ENCODE data around the gene FKBP2.

The FKBP2 gene

DNA sequence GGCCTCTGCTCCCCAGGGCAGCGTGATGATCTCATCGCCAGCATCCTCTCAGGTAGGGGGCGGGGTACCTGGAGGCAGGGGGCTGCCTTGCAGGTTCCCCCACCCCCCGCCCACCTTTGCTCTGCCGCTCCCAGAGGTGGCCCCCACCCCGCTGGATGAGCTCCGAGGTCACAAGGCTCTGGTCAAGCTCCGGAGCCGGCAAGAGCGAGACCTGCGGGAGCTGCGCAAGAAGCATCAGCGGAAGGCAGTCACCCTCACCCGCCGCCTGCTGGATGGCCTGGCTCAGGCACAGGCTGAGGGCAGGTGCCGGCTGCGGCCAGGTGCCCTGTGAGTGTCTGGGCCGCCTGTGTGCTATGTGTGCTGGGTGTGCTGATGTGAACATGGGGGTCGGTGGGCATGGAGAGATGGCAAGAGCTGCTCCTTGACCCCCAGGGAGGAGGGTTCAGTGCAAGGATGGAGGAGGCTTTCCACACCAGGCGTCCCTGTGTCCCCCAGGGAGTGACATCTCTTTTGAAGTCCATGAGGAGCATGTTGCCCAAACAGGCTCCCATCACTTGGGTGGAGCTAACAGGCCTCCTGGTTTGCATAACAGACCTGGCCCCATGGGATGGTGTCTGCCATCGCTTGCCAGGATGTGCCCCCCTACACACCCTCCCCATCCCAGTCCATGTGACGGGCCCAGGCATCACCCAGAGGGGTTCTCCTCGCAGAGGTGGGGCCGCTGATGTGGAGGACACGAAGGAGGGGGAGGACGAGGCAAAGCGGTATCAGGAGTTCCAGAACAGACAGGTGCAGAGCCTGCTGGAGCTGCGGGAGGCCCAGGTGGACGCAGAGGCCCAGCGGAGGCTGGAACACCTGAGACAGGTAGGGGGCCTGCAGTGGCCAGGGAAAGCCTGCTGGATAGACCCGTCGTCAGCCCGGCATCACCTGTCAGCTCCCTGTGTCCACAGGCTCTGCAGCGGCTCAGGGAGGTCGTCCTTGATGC is 24.6 kb downstream of the FKBP2 start:
- no peak for DNase-seq

DNA sequence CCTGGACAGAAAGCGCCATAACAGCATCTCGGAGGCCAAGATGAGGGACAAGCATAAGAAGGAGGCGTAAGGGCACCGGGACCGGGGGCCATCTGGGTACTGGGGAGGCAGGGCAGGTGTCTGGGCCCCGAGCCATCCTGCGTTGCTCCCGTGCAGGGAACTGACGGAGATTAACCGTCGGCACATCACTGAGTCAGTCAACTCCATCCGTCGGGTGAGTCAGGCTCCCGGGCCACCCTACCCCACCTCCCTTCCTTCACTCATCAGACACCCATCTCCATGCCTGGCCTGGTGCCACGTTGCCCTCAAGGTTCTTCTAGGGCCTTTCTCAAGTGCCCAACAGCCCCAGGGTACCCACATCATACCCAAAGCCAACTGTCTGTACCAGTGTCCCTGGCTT is 25.4 kb downstream of the FKBP2 start:
- DNase-seq, result no peak

DNA sequence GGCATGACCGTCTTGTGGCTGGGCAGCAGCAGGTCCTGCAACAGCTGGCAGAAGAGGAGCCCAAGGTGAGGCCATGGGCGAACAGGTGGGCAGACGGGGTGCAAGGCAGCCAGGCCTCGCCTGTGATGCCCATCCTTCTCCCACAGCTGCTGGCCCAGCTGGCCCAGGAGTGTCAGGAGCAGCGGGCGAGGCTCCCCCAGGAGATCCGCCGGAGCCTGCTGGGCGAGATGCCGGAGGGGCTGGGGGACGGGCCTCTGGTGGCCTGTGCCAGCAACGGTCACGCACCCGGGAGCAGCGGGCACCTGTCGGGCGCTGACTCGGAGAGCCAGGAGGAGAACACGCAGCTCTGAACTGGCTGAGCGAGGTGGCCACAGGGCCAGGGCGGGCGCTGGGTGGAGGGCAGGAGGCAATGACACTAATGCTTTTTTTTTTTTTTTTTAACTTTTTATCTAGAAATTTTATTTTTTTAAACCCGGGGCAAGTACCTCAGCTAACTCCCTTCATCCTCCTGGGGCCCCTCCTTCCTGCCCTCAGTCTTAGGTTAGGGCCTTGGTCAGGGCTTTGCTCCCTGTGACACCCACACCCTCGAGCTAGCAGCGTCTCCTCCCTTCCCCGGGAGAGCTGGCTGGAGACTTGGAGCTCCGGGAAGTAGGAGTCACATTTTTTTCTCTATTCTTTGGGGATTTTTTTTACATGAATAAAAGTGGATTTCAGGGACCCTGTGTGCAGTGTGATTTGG is 26.5 kb downstream of the FKBP2 start:
- no peak for DNase-seq

DNA sequence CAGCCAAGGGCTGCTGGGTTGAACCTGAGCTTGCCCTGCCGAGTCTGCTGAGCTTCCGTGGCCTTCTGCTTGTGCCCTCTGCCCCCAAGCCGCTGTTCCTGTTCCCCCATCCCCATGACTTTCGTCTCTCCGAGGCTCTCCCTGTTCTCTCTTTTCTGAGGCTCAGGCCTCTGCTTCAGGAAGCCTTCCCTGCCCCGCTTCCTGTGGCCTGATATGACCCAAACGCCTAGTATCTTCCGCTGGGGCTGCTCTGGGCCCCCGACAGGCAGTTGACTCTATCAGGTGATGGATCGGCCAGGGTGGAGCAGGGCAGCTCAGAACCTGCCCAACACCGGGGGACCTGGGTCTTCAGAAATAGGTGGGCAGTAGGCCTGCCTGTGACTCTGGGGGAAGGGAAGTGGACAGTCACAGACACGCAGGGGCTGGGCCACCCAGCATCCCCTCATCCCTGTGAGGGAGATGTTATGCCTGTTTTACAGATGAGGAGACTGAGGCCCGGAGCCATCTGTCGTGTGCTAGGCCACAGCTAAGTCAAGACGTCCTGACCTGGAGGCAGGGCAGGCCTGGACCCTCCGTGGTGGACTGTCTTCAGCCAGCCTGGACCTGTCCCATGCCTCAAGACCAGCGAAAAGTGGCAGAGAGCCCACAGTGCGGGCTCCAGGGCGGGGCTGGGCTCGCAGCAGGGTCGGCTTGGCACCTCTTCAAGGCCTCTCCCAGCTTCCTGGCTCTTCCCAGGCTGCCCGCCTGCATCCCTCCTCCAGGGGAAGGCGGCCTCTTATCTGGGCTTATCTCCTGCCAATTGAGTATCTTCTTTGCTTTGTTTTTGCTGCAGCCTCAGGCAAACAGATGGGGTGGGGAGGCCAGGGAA is 27.4 kb downstream of the FKBP2 start:
- DNase-seq, result no peak

DNA sequence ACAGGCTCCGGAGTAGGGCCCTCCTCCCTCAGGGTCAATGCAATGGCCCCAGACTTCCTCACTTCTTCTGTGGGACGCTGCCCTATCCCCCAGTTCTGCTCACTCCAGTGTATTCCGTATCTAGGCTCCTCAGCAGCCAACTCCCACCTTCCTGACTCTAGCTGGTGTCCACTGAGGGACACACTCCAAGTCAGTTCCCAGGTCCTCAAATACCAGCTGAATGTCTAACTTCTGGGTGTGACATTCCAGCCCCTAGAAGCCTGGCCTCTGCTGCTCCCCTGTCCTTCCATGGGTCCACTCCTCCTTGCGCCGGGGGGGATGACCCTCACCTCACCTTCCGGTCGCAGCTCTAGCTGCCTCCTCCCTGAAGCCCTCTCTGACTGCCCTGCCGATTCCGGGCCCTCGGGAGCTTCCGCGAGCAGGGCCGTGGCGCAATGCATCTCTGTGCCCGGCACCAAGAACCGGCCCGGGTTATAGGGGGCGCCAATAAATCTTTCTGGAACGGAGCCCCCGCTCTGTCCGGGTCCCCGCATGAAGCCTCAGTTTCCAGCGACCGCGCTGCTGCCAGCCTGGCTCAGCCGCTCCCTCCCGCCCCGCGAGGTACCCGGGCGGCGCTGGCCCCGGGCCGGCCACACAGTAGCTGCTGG is 28.1 kb downstream of the FKBP2 start:
- no peak for DNase-seq

DNA sequence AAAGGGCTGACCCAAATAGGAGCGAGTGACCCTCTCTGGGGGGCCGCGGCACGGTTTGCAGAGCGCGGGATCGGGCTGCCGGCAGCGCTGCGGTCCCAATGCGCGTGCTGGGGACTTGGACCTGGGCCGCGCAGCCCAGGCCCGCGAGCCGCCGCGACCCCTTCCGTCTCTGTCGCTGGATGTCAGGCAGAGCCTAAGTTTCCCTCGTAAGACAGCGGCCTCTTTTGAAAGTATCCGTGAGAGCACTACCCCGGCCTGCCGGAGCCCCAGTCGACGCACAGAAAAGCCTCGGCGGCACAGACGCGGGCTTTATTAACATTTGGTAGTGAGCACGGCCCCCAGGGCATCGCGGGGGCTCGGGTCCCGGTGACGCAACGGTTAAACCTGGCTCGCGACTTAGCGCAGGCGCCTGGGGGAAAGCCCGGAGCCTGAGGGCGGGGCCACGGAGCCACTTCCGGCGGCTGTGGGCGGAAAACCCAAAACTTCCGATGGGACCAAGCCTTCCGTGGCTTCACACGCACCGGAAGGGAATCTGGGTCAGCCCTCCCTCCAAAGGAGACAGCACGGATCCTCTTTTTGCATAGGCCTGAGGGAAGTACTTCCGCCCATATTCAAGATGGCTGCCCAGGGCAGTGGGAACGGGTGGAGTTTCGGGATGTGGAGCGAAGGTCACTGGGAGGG is 28.8 kb downstream of the FKBP2 start:
- peak; percentile 68 for DNase-seq

DNA sequence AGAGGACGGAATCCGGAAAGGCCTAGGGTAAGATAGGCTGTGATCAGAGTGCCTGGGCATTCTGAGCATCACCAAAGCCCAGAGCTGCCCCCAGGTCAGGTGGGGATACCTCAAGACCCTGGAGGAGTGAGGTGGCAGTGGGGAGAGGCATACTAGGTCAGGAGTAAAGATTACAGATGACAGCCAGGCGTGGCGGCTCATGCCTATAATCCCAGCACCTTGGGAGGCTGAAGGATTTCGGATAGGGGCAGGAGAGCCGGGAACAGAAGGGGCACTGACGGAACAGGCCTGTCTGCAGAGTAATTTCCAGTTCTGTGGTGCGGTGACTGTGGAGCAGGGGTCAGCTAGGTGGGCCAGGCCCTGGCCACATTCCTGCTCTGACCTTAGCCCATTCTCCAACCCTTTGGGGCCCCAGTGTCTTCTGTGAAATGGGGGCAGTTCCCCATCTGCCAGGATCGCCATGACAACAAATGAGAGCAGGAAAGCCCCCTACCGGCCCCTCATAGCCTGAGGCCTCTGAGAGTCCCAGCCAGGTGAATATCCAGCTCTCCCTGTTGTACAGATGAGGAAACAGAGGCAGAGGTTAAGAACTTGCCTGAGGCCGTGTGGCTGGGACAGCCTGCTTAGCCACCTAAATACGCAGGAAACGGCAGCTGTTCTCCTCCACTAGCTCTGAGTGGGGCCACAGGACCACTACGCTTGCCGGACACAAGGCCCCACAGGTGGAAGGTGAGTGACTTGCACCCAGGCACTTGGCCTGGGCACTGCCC is 34.3 kb downstream of the FKBP2 start:
- DNase-seq, result no peak

DNA sequence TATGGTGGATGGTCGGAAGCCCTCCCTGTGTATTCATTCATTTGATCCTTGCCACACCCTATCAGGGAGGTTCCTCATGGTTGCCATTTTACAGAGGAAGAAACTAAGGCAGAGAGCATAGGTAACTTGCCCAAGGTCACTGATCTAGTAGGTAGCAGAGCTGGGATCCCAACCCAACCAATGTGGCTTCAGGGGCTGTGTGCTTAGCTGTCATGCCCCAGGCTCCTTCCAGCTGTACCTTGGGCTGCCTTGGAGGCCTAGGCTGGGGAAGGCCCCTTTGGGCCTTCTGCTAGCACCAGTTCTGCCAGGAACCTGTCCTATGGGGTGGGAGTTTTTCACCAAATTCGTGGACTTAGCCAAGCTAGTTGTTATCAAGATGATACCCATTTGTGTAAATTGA is 34.9 kb downstream of the FKBP2 start:
- no peak for DNase-seq

DNA sequence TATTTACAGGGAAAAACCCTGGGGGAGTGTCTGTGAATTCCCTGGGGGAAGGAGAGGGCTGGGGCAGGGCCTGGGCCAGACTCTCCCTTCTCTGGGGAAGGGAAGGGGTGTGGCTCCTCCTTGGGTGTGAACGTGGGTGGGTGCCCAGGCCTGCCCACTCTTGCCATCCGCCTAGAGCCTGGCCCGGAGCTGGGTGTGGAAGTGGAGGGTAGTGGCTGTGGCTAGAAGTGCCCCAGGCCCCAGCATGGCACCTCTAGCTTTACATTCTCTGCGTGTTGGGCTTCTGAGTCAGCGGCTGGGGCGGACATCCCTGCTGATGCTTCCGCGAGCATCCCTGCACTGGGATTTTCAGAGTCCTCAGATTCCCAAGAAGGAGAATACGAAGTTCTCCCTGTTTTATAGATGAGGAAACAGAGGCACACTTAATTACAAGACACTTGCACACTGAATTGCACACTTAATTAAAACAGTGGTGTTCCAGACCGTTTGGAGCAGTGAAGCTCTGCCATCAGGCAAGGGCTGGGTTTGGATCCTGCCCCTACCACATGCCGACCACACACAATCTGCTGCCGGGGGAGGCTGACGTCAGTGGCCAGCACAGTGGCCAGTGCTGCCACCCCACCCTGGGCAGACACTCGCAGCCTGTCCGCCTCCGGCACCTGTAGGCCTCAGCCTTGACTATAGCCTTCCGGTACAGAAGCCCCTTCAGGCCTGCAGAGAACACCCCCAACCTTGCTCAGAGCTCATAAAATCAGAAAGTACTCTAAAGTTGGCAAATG is 35.9 kb downstream of the FKBP2 start:
- DNase-seq, result peak; percentile 92

DNA sequence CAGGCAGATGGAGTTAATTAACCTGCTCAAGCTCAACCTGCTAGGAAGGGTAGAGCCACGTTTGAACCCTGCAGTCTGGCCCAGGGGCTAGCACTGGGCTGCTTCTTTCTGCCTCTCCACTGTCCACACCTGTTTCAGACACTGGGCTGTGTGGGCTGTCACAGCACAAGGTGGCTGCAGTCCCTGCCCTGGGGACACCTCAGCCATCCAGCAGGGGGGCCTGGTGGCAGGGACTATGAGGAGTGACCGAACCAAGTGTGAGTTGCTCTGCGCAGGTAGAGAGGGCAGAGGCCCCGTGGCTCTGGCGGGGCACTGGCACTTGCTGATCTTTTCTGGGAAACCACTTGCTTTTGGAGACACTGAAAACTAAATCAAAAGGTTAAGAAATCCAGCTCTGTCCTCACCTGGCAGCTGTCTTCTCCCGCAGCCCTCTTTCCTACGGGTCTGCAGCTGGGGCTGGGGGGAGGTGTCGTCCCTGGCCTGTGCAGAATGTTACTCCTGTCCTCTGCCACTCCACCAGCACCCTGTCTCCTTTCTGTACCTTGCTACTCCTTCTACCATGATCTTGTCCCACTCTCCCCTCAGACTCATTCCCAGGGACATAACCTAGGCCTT is 37.8 kb downstream of the FKBP2 start:
- no peak for DNase-seq

DNA sequence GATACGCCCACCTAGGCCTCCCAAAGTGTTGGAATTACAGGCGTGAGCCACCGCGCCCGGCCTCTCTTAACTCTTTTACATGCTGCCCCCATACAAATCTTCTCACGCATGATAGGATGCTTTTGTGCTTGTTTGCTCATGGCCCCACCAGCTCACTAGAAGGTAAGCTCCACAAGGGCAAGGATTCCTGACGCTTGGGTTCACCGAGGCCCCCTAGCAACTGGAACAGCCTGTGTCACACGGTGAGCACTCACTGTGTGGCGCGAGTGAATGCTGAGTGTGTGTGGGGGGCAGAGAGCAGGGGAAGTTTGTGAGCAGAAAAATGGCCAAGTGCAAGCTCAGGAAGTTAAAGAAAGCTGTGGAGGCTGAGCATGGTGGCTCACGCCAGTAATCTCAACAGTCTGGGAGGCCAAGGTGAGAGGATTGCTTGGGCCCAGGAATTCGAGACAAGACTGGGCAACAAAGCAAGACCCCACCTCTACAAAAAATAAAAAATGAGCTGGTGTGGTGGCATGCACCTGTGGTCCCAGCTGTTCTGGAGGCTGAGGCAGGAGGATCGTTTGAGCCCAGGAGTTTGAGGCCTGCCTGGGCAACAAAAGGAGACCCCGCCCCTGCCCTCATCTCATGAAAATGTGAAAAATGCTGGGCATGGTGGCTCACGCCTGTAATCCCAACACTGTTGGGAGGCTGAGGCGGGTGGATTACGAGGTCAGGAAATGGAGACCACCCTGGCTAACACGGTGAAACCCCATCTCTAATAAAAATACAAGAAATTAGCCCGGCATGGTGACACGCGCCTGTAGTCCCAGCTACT is 41.3 kb downstream of the FKBP2 start:
- DNase-seq, result no peak

DNA sequence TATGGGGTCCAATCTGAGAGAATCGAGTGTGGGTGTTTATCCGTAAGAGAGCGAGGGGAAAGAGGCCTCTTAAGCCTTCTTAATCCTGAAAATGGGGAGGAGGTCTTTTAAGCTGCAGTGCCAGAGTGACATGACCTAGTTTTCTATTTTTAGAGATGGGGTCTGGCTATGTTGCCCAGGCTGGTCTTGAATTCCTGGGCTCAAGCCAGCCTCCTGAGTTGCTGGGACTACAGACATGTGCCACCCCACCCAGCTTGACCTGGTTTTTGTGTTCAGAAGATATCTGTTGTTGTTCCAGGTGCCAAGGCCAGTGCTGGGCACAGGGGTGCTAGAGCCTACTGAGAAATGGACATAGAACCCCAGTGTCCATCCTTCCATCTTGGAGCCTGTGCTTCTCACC is 42.2 kb downstream of the FKBP2 start:
- no peak for DNase-seq

DNA sequence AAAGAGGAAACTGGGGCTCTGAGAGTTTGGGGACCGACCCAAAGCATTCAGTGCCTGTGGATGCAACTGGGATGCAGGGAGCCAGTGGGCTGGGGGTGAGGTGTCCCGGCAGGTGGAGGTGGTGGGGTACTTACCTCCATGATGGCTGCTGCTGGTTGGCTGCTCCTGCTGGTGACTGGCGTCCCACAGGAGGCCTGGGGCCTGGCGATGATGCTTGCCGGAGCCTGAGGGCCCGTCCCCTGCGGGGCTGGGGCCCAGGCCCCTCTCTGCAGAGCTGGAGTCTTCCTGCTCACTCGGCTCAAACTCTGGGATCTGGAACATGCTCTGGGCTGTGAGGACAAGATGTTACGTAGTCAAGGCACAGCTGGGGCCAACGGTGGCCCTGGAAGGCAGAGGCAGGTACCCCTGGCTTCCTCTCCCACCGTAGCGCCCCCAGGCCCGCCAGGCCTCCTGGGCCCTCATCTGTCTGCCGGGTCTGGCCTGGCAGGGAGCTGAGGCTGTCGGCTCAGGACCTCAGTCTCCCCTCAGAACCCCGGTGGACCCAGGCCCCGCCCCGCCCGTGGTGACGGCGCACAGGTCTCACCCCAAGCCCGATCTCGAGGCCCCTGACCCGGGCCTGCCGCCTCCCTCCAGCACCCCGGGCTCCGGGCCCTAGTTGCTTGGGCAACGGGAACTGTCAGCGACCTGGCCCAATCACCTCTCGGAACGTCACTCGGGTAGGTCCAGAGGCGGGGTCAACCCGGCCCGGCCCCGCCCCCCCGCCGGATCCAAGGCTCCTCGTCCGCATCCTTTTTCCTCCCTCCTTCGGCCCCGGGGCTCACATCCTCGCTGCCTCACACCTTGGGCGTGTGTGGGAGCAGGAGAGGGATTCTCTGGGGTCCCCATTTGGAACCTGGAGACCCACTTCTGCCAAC is 43.4 kb downstream of the FKBP2 start, which contains the start of gene BAD:
TSS of gene BAD (minus strand) at position 618 of the 914 bp plus-strand sequence. CDS start at position 321, 297 bp downstream.
- DNase-seq, result peak; percentile 99

DNA sequence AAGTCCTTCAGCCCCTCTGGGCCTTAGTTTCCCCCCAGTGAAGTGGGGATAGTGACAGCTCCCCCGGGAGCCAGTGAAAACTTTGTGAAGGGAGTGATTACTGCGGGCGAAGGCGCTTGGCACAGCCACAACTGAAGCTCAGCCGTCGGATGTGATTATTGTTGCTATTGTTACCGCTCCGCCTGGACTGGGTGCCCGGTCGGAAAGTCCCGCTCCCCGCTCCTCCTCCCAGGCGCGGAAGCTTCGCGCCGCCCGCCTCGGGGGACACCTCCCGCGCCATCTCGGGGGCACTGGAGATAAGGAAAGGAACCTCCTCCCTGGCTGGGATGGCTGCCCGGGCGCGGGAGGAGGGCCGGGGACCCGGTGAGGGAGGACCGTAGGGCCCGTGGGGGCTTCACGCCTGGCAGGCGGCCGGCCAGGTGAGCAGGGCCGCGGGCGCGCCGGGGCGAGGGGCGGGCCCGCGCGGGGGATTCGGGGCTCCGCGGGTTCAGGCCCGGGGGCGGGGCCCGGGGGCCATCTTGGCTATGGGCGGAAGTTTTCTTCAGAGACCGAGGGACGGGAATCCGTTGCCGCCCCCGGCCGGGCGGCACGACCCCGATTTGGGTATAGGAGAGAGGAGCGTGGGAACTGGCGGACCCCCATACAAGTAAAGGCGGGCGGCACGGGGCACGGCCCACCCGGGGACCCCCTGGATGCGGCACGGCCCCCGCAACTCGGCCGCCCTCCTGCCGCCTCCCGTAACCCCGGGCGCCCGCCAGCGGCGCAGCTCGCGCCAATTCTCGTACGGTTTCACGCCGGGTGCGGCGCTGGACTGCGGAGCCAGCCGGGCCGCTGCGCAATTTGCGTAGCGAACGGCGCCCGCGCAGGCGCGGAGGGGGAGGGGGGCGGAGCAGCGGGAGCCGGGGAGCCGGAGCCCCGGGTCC is 44.3 kb downstream of the FKBP2 start, which contains the start of gene GPR137:
TSS of gene GPR137 (plus strand) at position 887 of the 923 bp plus-strand sequence. CDS start 677 bp downstream, outside the sequence.
- DNase-seq, result peak; percentile 93

DNA sequence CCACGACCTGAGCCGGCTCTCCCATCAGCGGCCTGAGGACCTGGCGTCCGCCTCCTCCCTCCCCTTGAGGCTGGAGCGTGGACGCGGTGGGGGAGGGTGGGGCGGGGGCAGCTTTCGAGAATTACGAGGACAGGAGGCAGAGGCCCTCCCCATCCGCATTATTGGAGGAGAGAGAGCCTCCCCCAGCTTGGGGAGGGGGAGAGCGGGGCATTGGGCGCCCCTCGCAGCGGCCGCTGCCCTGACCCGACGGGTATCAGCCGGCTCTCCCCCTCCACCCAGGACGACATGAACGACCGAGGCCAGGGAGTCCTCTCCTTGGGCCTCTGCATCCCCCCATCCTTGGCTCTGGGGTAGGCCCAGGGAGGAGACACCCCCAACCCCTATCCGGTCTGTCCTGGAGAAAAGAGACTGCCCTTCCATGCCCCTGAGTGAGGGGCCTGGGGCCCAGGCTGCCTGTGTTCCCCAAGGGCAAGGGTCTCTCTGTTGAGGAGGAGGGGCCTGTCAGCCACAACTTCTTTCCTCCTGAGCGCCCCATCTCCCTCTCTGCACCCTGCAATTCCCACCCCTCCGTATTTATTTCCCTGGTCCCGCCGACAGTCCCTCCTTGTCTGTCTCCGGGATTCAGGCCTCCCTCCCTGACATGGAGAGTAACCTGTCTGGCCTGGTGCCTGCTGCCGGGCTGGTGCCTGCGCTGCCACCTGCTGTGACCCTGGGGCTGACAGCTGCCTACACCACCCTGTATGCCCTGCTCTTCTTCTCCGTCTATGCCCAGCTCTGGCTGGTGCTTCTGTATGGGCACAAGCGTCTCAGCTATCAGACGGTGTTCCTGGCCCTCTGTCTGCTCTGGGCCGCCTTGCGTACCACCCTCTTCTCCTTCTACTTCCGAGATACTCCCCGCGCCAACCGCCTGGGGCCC is 45.2 kb downstream of the FKBP2 start:
- peak; percentile 79 for DNase-seq

Data from 8988T (cell line).